Stimulated activated CD4-positive, alpha-beta T cell treated with anti-CD3 and anti-CD28 coated beads, Interleukin-2, amount 100 ng/mL, for 24 hours (primary cell): Measurements from ENCODE around the gene CHEK2.
"Not testable (repeated sequence)": the region's sequence is repeated elsewhere in the genome, so short reads cannot be mapped to it uniquely, and the experiment has no call there.

Experiments used
- DNase-seq, 2 donors: peaks; one replicate each; pipeline ENCODE4 v3.0.0-alpha.2; 2020

The CHEK2 gene

DNA sequence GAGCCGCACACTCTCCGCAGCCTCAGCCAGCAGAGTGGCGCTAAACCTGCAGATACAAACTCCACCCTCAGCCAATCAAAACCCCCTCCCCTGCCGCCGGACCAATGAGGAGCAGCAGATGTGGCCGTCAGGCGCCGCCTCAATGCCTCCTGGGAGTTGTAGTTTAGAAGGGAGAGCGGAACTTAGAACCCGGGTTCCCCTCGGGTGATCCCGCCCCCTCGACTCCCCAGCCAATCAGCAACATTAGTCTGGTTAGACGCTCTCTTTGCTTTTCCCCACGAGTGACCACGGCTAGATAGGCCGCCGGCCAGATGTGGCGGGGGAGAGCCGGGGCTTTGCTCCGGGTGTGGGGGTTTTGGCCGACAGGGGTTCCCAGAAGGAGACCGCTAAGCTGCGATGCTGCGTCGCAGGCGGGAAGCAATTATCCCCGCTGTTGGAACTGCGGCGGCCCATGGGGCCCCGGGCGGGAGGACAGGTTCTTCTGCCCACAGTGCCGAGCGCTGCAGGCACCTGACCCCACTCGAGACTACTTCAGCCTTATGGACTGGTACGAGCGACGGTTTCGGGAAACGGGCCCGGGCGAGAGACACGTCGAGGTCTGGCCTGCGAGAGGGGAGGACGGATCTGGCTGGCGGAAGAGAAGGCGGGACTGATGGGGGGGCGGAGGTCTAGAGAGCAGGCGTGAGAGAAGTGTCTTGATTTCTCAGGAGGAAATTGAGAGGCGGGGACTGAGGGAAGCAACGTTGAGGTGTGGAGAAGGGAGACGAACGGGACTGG, at the start of gene CHEK2, which contains the start of gene HSCB:
TSS of gene CHEK2 (minus strand) at position 36 of the 777 bp plus-strand sequence. CDS start 7,099 bp downstream, outside the sequence.
TSS of gene HSCB (plus strand) at position 255 of the 777 bp plus-strand sequence. CDS start at position 312, 57 bp downstream.
- DNase-seq = peak; percentile 96 to 97

DNA sequence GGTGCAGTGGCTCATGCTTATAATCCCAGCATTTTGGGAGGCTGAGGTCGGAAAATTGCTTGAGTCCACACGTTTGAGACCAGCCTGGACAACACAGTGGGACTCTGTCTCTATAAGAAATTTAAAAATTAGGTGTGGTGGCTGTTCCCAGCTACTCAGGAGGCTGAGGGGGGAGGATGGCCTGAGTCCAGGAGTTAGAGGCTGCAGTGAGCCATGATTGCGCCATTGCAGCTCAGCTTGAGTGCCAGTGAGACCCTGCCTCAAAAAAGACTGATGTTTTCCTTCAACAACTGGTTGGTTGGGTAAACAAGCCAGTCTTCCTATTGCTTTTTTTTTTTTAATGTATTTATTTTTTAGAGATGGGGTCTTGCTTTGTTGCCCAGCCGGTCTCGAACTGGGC, 49.5 kb upstream of the CHEK2 start:
- no peak for DNase-seq

DNA sequence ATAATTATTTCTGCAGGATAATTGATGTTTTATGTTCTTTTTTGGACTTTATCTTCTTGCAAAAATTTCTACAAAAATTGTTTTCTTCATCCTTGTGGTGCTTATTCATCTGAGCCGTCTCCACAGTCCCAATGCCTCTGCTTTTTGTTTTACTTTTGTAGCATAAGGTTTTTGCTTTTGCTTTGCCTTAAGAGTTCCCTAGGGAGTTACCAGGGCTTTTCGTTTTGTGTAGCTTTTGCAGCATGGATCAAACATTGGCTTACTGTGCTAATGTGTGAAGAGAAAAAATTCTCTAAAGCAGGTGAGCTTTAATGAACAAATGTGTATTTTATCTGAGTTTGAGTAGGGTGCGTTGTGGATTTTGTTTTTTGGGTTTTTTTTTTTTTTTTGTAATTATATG, 47.0 kb upstream of the CHEK2 start:
- DNase-seq = no peak

DNA sequence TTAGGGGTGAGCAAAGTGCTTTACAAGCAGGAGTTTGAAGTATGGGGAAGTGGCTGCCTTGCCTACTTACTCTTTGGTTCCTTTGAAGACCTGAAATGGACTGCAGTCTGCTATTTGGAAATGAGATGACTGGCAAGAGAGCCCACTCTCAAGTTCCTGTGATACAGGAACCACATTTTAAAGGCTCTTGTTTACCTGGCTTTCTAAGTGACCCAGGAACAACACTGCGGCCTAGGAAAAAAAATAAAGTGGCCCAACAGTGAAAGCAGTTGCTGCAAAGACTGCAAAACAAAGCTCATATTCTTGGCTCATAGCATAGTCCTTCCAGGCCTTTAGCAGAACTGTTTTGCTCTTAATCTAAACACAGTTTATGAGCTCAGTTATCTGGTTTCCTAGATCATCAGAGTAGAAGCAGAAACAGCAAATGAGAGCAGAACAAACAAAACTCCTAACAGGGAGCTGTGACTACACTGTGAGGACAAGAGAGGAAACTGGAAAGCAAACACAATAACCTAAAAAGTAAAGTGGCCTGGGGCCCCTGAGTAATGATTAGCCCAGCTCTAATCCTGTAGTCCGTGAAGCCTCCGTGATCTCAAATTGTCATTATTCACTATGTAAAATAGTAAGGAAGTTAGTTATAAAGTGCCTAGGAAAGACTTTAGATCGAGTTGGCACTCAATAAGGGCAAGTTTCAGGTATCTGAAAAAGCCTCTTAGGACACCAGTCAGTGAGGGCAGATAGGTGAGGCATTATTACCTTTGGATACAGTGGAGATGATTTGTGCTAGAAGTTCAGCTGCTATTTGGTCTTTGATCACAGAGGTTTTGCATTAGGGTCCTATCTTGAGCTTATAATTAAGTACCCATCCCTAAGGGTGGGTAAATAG, 42.4 kb upstream of the CHEK2 start:
- no peak for DNase-seq

DNA sequence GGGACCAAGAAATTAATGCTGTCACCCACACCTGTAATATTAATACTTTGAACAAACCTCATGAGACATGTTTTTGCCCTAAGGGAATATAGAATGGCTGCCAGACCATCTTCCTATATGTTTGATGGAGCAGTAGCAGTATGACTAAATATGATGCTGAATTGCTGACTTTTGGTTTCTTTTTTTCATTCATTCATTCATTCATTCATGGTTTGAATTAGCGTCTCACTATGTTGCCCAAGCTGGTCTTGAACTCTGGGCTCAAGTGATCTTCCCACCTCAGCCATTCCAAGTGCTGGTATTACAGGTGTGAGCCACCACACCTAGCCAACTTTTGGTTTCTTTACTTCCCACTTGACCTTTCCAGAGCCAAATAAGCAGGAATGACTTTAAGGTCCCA, 38.7 kb upstream of the CHEK2 start:
- no peak for DNase-seq

DNA sequence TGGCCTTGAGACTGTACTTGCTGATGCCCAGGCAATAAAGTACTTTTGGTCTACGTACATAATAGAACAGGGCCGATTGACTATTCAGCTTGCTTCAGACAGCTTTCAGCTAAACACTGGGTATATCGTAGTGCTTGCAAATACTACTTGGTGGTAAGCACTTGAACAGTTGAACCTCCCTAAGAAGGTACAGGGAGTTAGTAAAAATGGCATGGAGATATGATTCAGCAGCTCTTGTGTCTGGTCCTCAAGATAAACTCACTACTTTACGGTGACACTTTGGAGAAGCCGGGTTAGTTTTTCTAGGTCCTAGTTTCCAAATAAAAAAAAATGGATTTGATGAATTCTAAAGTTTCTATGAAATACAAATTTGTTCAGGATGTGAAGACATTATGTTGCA, 38.2 kb upstream of the CHEK2 start:
- no peak for DNase-seq

DNA sequence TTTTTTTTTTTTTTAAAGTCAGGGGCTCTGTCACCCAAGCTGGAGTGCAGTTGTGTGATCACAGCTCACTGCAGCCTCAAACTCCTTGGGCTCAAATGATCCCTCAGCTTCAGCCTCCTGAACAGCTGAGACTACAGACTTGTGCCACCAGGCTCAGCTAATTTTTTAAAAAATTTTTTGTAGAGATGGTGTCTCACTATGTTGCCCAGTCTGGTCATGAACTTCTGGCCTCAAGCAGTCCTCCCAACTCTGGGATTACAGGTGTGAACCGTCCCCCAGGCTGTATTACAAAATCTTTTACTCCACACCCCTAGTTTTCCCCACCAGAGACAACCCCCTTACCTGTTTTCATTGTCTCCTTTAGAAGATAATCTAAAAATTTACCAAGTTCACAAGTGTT, 32.8 kb upstream of the CHEK2 start:
- DNase-seq = no peak

DNA sequence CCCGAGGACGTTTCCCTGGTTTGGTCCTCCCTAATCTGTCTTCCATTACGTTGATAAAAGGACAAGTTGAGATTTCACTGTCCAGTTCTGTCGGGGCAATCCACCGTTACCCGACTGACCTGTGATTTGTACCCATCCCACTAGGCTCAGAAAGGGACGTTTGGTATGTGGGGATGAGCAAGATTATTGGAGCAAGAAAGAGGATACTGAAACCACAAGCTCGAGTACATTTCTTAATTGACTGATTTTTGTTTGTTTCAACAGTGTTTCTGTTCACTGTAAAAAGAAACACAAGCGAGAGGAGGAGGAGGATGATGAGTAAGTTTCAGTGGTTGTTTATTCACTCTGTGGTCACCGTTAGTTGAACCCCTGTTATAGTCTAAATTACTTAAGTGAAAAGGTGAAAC, 31.8 kb upstream of the CHEK2 start:
- peak in 1 of 2 donors; percentile 23 for DNase-seq

DNA sequence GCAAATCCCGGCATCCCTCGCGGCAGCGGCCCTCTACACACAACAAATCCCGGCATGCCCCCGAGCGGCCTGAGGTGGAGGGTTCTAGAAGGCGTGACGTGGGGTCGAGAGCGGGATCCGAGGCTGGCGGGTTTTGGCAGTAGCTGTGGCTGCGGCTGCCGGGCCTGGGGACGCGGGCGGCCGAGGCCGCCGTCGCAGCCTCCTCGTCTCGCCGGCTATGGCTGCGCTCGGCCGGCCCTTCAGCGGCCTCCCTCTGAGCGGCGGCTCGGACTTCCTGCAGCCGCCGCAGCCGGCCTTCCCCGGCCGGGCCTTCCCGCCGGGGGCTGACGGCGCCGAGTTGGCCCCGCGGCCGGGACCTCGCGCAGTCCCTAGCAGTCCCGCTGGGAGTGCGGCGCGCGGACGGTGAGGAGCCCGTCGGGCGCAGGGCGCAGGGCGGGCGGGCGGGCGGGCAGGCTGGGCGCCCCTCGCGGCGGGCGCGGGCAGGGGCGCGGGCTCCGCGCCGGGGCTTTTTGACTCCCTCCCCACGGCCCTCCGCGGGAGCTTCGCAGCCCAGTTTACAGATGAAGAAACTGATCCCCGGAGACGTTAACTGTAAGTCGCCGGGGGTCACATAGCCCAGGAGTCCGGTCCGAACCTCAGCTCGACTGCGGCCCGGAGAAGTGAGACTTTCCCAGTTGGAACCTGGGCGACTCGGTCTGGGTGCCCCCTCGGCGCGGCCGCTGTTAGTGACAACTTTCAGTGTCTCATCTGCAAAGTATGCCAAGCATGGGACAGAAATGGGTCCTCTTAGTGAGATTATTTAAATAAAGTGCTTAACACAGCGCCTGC, 31.2 kb upstream of the CHEK2 start, which contains the start of gene CCDC117:
TSS of gene CCDC117 (plus strand) at position 63 of the 828 bp plus-strand sequence. CDS start at position 218, 155 bp downstream.
- peak; percentile 93 to 94 for DNase-seq

DNA sequence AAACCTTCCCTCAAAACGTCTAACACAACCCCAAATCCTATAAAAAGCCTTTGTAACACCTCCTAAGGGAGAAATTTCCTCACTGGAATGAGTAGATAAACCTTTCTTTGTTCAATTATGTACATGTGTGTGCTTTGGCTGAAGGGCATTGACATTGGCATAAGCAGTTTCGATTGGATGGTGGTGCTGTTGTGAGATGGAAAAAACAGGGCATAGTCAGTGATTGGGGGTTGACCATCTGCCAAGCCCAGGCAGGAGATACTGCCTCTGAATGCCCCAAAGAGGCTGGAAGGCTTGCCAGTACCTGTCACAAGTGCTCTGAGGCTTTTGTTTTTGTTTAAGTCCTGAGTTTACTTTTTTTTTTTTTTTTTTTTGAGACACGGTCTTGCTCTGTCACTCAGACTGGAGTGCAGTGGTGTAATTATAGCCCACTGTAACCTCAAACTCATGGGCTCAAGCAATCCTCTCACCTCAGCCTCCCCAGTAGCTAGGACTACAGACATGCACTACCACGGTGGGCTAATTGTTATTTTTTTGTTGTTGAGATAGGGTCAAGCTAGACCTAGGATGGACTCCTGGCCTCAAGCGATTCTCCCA, 29.7 kb upstream of the CHEK2 start:
- DNase-seq = no peak

DNA sequence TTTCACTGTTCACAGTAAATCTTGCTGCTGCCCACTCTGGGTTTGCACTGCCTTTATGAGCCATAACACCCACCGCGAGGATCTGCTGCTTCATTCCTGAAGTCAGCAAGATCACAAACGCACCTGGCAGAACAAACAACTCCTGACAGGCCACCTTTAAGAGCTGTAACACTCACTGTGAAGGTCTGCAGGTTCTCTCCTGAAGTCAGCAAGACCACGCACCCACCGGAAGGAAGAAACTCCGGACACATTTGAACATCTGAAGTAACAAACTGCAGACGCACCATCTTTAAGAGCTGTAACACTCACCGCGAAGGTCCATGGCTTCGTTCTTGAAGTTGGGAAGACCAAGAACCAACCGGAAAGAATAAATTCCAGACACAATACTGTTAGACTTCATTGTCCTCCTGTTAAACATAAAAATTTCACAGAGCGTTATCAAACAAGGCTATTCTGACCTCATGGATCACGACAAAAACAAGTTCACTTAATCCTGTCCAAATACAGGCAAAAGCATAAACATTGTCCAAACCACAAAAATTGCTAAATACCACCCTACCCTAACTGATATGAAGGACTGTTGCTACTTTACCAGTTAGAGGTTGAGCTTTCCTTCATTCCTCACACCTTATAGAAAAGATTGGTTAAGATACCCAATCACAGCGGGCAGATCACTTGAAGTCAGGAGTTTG, 27.9 kb upstream of the CHEK2 start:
- no peak for DNase-seq

DNA sequence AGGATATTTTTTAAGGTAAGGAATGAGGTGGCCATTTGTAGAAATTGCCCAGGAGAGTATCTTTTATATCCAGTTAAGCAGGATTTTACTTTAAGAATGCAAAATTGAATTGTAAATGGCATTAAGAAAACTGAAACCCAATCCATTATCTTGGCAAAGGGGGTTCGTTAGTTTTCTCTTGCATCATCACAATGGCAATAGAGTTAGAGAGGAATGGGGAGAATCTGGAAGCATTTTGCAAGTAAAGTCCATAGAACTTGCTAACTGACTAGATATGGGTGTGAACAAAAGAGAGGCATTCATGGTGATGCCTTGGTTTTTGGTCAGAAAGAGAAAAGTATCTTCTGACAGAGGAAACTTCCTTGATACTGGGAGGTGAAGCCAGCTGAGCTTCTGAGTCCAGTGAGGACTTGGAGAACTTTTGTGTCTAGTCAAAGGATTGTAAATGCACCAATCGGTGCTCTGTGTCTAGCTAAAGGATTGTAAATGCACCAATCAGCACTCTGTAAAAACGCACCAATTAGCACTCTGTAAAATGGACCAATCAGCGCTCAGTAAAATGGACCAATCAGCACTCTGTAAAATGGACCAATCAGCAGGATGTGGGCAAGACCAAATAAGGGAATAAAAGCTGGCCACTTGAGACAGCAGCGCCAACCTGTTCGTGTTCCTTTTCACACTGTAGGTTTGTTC, 27.2 kb upstream of the CHEK2 start:
- DNase-seq = no peak

DNA sequence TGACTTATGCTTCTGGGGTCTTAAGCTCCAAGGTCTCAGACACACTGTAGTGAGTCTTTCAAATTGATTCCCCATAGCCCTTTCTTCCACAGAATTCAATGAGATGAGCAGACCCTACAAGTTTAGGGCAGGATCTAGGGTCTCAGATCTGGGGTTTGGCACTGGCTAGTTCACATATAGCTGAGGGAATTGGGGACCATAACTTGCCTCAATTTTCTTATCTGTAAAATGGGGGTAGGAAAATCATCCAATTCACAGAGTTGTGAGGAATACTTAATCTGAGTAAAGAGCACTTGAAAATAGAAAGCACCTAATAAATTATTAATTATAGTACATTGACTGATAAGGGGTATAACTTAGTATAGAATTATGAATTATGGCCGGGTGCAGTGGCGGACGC, 25.0 kb upstream of the CHEK2 start:
- no peak for DNase-seq

DNA sequence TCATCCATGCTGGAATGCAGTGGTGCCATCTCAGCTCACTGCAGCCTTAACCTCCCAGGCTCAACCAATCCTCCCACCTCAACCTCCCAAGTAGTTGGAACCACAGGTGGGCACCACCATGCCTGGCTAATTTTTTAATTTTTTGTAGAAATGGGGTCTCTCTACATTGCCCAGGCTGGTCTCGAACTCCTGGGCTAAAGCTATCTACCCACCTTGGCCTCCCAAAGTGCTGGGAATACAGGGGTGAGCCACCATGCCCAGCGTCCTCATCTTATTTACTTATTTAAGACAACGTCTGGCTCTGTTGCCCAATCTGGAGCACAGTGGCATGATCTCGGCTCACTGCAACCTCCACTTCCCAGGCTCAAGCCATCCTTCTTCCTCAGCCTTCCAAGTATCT, 20.4 kb upstream of the CHEK2 start:
- DNase-seq = not testable (repeated sequence)

DNA sequence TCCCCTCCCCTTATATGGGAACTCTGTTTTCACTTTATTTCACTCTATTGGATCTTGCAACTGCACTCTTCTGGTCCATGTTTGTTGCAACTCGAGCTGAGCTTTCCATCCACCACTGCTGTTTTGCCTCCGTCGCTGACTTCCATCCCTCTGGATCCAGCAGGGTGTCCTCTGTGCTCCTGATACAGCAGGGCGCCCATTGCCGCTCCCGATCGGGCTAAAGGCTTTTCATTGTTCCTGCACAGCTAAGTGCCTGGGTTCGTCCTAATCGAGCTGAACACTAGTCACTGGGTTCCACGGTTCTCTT, 19.8 kb upstream of the CHEK2 start:
- DNase-seq = no peak

DNA sequence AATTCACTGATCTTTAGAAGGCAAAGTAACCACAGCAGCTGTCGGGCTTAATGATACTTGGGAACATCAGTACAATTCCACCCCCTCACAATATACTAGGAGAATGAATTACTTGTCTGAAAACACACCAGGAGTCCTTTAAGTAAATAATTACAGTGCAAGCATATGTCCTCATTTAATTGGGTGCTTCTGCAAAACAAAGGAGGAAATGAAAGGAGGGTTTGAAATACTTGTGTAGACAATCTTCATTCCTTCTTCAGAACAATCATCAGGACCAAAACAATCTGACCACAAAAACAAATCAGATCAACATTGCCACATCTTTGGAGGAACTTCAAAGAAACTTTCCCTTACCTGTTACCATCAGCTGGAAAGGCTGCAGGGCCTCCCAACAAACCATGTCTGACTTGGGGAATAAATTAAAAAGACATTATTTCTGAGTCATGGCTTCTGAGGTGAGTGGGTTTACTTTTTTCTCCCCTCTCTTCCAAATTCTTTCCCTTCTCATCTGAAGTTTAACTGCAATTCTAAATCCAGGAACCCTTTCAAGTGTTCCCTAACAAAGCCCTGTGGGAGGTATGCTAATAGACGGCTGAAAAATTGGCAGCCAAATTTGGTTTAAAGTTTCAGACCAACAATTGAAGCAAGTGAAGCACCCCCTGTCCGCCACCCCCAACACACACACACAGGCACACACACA, 18.4 kb upstream of the CHEK2 start:
- DNase-seq = no peak

DNA sequence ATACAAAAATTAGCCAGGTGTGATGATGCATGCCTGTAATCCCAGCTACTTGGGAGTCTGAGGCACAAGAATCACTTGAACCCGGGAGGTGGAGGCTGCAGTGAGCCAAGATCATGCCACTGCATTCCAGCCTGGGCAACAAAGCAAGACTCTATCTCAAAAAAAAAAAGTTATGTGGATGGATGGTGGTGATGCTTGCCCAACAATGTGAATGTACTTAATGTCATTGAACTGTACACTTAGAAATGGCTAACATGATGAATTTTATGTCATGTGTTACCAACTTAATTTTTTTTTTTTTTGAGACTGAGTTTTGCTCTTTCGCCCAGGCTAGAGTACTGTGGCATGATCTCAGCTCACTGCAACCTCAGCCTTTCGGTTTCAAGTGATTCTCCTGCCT, 12.9 kb upstream of the CHEK2 start:
- not testable (repeated sequence) for DNase-seq

DNA sequence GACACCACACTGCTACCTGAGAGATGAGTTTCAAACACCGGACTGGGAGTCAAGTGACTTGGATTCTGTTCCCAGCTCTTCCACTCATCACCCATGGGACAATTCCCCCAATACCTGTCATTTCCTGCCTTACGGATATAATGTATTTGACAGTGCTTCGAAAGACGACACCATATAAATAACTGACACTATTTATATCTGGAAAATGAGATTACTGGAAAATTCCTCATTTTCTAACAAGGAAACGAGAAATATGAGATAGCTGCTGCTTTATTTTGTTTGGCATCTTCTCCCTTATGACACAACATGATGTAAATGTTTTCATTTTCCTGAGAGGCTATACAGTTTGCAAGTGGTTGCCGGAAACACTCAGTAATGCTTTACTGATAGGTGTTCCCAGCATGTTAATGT, 8.9 kb upstream of the CHEK2 start:
- no peak for DNase-seq

DNA sequence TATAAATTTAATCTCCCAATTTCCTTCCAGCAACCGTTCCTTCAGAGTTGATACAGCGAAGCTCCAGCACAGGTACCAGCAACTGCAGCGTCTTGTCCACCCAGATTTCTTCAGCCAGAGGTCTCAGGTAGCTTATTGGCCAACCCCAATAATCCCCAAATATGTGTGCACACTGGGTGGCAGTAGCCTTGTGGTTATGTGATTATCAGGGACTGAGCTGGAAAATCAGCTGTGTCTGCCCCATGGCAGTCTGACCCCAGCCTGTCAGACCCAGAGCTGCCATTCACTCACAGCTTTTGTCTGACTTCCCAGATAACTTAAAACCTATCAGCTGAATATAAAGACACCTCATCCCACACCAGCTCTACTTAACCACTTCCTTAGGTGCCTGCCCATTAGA, 2.2 kb upstream of the CHEK2 start:
- no peak for DNase-seq

DNA sequence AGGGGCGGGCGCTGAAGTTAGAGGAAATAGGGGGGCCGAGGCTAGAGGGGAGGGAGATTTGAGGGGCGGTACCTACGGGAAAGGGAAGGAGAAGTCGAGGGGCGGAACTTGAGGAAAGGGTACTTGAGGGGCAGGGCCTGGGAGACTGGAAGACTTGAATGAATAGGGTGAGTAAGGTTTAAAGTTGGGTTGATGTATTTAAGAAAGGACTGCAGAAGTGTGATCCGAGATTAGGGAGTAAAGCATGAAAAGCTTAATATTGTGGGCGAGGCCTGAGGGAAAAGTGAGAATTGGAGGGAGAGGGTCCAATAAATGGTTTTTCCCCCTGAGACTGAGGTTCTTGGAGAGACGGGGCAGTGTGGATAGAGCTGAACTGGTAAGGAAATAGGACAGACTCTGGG, 942 bp upstream of the CHEK2 start:
- DNase-seq = no peak
